Aorta (tissue), 5 donors: Measurements from ENCODE around the gene KCNQ4. TPM values are rescaled to one million over a fixed set of nuclear protein-coding genes. Genes with fewer than 3 reads are reported as not detected.

ENCODE experiments used
- ATAC-seq: fragments of 200-7000 bp; cut with Tn5 transposase; one replicate; pipeline ENCODE4 v1.9.1; 2022; ENCODE audit warnings: moderate library complexity; ENCODE audit not compliant: low FRiP score
- DNase-seq, 2 donors: peaks; one replicate each; pipeline ENCODE4 v3.0.0-alpha.2; 2020
- H3K27ac ChIP-seq, 2 donors: one replicate each; pipeline ENCODE4 v1.5.1; 2013; ENCODE audit warnings: low read length in 2 of 2, mild to moderate bottlenecking in 2 of 2, moderate library complexity in 2 of 2, control low read depth in 1 of 2, inconsistent platforms in 1 of 2, low read depth in 1 of 2
- H3K27me3 ChIP-seq, 2 donors: one replicate each; pipeline ENCODE4 v1.6.1; 2013; ENCODE audit warnings: control low read depth in 1 of 2, low read length in 1 of 2, mild to moderate bottlenecking in 1 of 2, moderate library complexity in 1 of 2; ENCODE audit not compliant: insufficient read depth in 2 of 2, control insufficient read depth in 1 of 2
- H3K36me3 ChIP-seq, 2 donors: one replicate each; pipeline ENCODE4 v1.6.1; 2013; ENCODE audit warnings: control low read depth in 1 of 2, low read length in 1 of 2, mild to moderate bottlenecking in 1 of 2; ENCODE audit not compliant: insufficient read depth in 2 of 2, control insufficient read depth in 1 of 2
- H3K4me1 ChIP-seq, 2 donors: one replicate each; pipeline ENCODE4 v1.6.1; 2013; ENCODE audit warnings: low read length in 2 of 2, control low read depth in 1 of 2, mild to moderate bottlenecking in 1 of 2, moderate library complexity in 1 of 2; ENCODE audit not compliant: insufficient read depth in 2 of 2, control insufficient read depth in 1 of 2
- H3K4me3 ChIP-seq, 2 donors: one replicate each; pipeline ENCODE4 v1.5.1; 2013; ENCODE audit warnings: low read length in 2 of 2, control low read depth in 1 of 2, mild to moderate bottlenecking in 1 of 2
- H3K9me3 ChIP-seq: one replicate; pipeline ENCODE4 v1.6.1; 2013; ENCODE audit warnings: mild to moderate bottlenecking, low read length; ENCODE audit not compliant: control insufficient read depth
- WGBS, 2 donors: extraction: QIAGEN DNeasy Blood & Tissue Kit; methylation state at CpG; one replicate each; pipeline ENCODE4 v1.1.7; 2013; 5-methylcytosine and 5-hydroxymethylcytosine counted together
- intact Hi-C, 2 donors: fragments of 100-400 bp; cut with DNase I; formaldehyde crosslinking; loops; one replicate each; pipeline versions ENCODE4 v1.14.2 to v1.15.0; 2022
- polyA plus RNA-seq, 2 donors: library from polyadenylated mRNA; stranded (reverse); fragments of 200-250 nt; gene quantifications; one replicate each; pipeline ENCODE4 v1.2.3, GENCODE V29; 2013
- total RNA-seq, 2 donors: library from RNA; stranded (reverse); fragmentation: NEBNext Ultra II Directional; extraction: Animal tissue kit (Norgen Biotek cat#: 25700); gene quantifications; one replicate each; pipeline ENCODE4 v1.2.1, GENCODE V29; 2021
- donor health status: healthy with polysubstance abuse.
- donor health status: Bipolar disorder and iron deficiency.
- donor health status: DM: no; HTN: no; CAD: no.
- donor health status: DM: no; HTN: no; CAD: no.
- donor health status: DM: yes; HTN: yes; CAD: no.

Gene KCNQ4
- total and polyA plus RNA-seq, 4 donors, result 0.88 to 10.0 (median 7.9) TPM

- intact Hi-C loops, result loop anchor here (1.0 to 10.0 kb wide), 4 partner anchors 74 to 174 kb away; no protein-coding TSS in a partner anchor
- 7 to 9% methylated on average over 6 of the region's 6 CpGs for WGBS, 2 donors
- H3K27ac ChIP-seq, result no peak overlapping the region
Observed at GRCh38 chr1:40848530-40849189, 65.1 kb downstream of the KCNQ4 start.

GRCh38 chr1:40849801-40850592, 66.4 kb downstream of the KCNQ4 start:
- ATAC-seq, result peak; percentile 91

More at GRCh38 chr1:40848530-40849189, 65.1 kb downstream of the KCNQ4 start:
- Histone ChIP-seq H3K36me3 (no peaks in the 10 kb centered on the region), H3K4me1 (no peaks in the 10 kb centered on the region), H3K4me3 (no peak overlapping the region), H3K27me3 (no peaks in the 10 kb centered on the region), H3K9me3 (no peaks in the 10 kb centered on the region)
- ATAC-seq (peak; percentile 77), DNase-seq (peak in 1 of 2 donors; percentile 70)

GRCh38 chr1:40851643-40852042, 68.1 kb downstream of the KCNQ4 start:
- ATAC-seq, result no peak
- H3K9me3 ChIP-seq, result no peaks in the 10 kb centered on the region
- 91 to 93% methylated on average over 6 of the region's 6 CpGs for WGBS, 2 donors
- DNase-seq, result no peak
- no peak overlapping the region for H3K4me3 ChIP-seq
- intact Hi-C loops, result loop anchor here (2.0 to 5.0 kb wide), 2 partner anchors 239 kb away; no protein-coding TSS in a partner anchor
- H3K36me3 ChIP-seq, result no peaks in the 10 kb centered on the region
- no peaks in the 10 kb centered on the region for H3K27me3 ChIP-seq
- no peaks in the 10 kb centered on the region for H3K4me1 ChIP-seq
- no peak overlapping the region for H3K27ac ChIP-seq

More at GRCh38 chr1:40849801-40850592, 66.4 kb downstream of the KCNQ4 start:
- intact Hi-C loops, result loop anchor here (1.0 to 10.0 kb wide), 6 partner anchors 75 to 238 kb away; no protein-coding TSS in a partner anchor
- Histone ChIP-seq H3K27me3 (no peaks in the 10 kb centered on the region), H3K9me3 (no peaks in the 10 kb centered on the region), H3K4me1 (no peaks in the 10 kb centered on the region), H3K36me3 (no peaks in the 10 kb centered on the region), H3K27ac (no peak overlapping the region), H3K4me3 (no peak overlapping the region)
- 4 to 7% methylated on average over 12 of the region's 12 CpGs for WGBS, 2 donors
- DNase-seq, result peak in 1 of 2 donors; percentile 74

- Histone ChIP-seq H3K27me3 (no peaks in the 10 kb centered on the region), H3K27ac (no peak overlapping the region), H3K4me3 (no peak overlapping the region), H3K9me3 (no peaks in the 10 kb centered on the region), H3K36me3 (no peaks in the 10 kb centered on the region), H3K4me1 (no peaks in the 10 kb centered on the region)
- no peak for ATAC-seq
- no peak for DNase-seq
- 41 to 46% methylated on average over 13 of the region's 13 CpGs for WGBS, 2 donors
- intact Hi-C loops, result loop anchor here in 1 of 2 donors (5.0 kb wide), 1 partner anchor 241 kb away; no protein-coding TSS in a partner anchor
Observed at GRCh38 chr1:40853113-40853884, 69.7 kb downstream of the KCNQ4 start.

- ATAC-seq (no peak), DNase-seq (no peak)
- WGBS, 2 donors, result 2 to 13% methylated on average over 5 of the region's 5 CpGs
- Histone ChIP-seq H3K27ac (no peak overlapping the region), H3K4me3 (no peak overlapping the region), H3K27me3 (no peaks in the 10 kb centered on the region), H3K4me1 (no peaks in the 10 kb centered on the region), H3K9me3 (no peaks in the 10 kb centered on the region), H3K36me3 (no peaks in the 10 kb centered on the region)
- intact Hi-C loops, result loop anchor here in 1 of 2 donors (5.0 kb wide), 1 partner anchor 242 kb away; no protein-coding TSS in a partner anchor
Observed at GRCh38 chr1:40853885-40854170, 70.2 kb downstream of the KCNQ4 start.

- intact Hi-C loops, result no loop called here
- Histone ChIP-seq H3K4me1 (no peaks in the 10 kb centered on the region), H3K9me3 (no peaks in the 10 kb centered on the region), H3K27me3 (no peaks in the 10 kb centered on the region), H3K4me3 (no peak overlapping the region), H3K36me3 (no peaks in the 10 kb centered on the region), H3K27ac (no peak overlapping the region)
- 88 to 91% methylated on average over 6 of the region's 6 CpGs for WGBS, 2 donors
- no peak for DNase-seq
- ATAC-seq, result no peak
Observed at GRCh38 chr1:40855513-40855912, 71.9 kb downstream of the KCNQ4 start.

- ATAC-seq, result no peak
Observed at GRCh38 chr1:40856116-40856515, 72.5 kb downstream of the KCNQ4 start.

GRCh38 chr1:40856656-40857302, 73.2 kb downstream of the KCNQ4 start:
- 95 to 96% methylated on average over 9 of the region's 9 CpGs for WGBS, 2 donors
- no peaks in the 10 kb centered on the region for H3K27me3 ChIP-seq
- H3K4me3 ChIP-seq, result no peak overlapping the region
- H3K36me3 ChIP-seq, result no peaks in the 10 kb centered on the region
- DNase-seq, result no peak
- H3K9me3 ChIP-seq, result no peaks in the 10 kb centered on the region
- H3K4me1 ChIP-seq, result no peaks in the 10 kb centered on the region
- intact Hi-C loops, result no loop called here
- no peak overlapping the region for H3K27ac ChIP-seq
- ATAC-seq, result no peak

More at GRCh38 chr1:40856116-40856515, 72.5 kb downstream of the KCNQ4 start:
- Histone ChIP-seq H3K27me3 (no peaks in the 10 kb centered on the region), H3K36me3 (no peaks in the 10 kb centered on the region), H3K4me1 (no peaks in the 10 kb centered on the region), H3K27ac (no peak overlapping the region), H3K9me3 (no peaks in the 10 kb centered on the region), H3K4me3 (no peak overlapping the region)
- intact Hi-C loops, result no loop called here
- 58 to 66% methylated on average over 3 of the region's 3 CpGs for WGBS, 2 donors
- no peak for DNase-seq
